ENCODE results near the gene USP5. TPM values are rescaled to one million over a fixed set of nuclear protein-coding genes. Genes with fewer than 3 reads are reported as not detected.

USP5 gene
- polyA plus RNA-seq, 2 of the 4 experiments (the other 2 are of a cell fraction) = 58.6 to 78.2 TPM

GRCh38 chr12:6834873-6835272 is 17.1 kb upstream of the USP5 start:
- peaks cover under 1% of the 10 kb centered on the region; the same call in 1 of the 3 replicates for H3K4me1 ChIP-seq
- WGBS (ENCODE audit: missing lambda C conversion rate) = 75% methylated on average over 5 of the region's 5 CpGs
- H3K4me2 ChIP-seq = no peak overlapping the region
- no peaks in the 10 kb centered on the region for H3K9me3 ChIP-seq
- ChIA-PET CTCF (interaction anchor here (1.0 to 29.8 kb wide), 22 partner anchors 7 to 232 kb away, joined by 3 to 306 read pairs (median 5); partner anchors contain the start of genes CD4, CDCA3, GNB3 and GPR162), POLR2A (interaction anchor here (0.6 to 0.7 kb wide), 2 partner anchors 131 to 177 kb away, joined by 4 read pairs; no protein-coding TSS in a partner anchor)
- no peak overlapping the region for H3K27ac ChIP-seq
- ATAC-seq (no peak), FAIRE-seq (no peak), DNase-seq (ENCODE audit: low read depth in 1 of 2, low spot score in 1 of 2) (no peak)
- no peak overlapping the region for H3K4me3 ChIP-seq
- TF ChIP-seq ZFP36 (IDR thresholded peaks at IDR 0.05; ENCODE audit: borderline replicate concordance, partially characterized antibody) (no peak), POLR2A (IDR thresholded peaks at IDR 0.05; ENCODE audit: low read length) (no peak), HEYL (CRISPR knock-in tag; IDR thresholded peaks at IDR 0.05) (no peak), NR3C1 (IDR thresholded peaks at IDR 0.05) (no peak), JUNB (IDR thresholded peaks at IDR 0.05) (no peak), MAZ (IDR thresholded peaks at IDR 0.05; ENCODE audit: borderline replicate concordance, low read depth, low read length) (no peak), USF2 (IDR thresholded peaks at IDR 0.05) (no peak), ZNF302 (CRISPR knock-in tag; IDR thresholded peaks at IDR 0.05) (no peak), NPAS2 (CRISPR knock-in tag; IDR thresholded peaks at IDR 0.05; ENCODE audit: borderline replicate concordance) (no peak), RFX5 (IDR thresholded peaks at IDR 0.05) (no peak), MAFK (IDR thresholded peaks at IDR 0.05; ENCODE audit: partially characterized antibody) (no peak), MAX (IDR thresholded peaks at IDR 0.05) (no peak), HDAC2 (IDR thresholded peaks at IDR 0.05) (no peak), REST (IDR thresholded peaks at IDR 0.05) (no peak), ZSCAN20 (CRISPR knock-in tag; IDR thresholded peaks at IDR 0.05) (no peak), POLR2AphosphoS2 (conservative IDR thresholded peaks at IDR 0.05; ENCODE audit: low read length) (no peak), RNF2 (IDR thresholded peaks at IDR 0.05; ENCODE audit: borderline replicate concordance, low read depth) (no peak)

GRCh38 chr12:6836851-6837250 is 15.1 kb upstream of the USP5 start:
- no peaks in the 10 kb centered on the region for H3K9me3 ChIP-seq
- ChIA-PET POLR2A (interaction anchor here (2.2 kb wide), 1 partner anchor 15 kb away, joined by 10 read pairs; the partner anchor contains the start of genes CDCA3 and USP5), CTCF (interaction anchor here (0.9 to 29.8 kb wide), 13 partner anchors 14 to 266 kb away, joined by 3 to 306 read pairs (median 4); partner anchors contain the start of genes CDCA3, GPR162, MLF2 and USP5)
- ATAC-seq (no peak), FAIRE-seq (no peak), DNase-seq (ENCODE audit: low read depth in 1 of 2, low spot score in 1 of 2) (no peak)
- no peaks in the 10 kb centered on the region for H3K4me1 ChIP-seq
- H3K4me2 ChIP-seq = no peak overlapping the region
- H3K4me3 ChIP-seq = no peak overlapping the region
- TF ChIP-seq GATA3 (IDR thresholded peaks at IDR 0.05; ENCODE audit: borderline replicate concordance) = no peak
- TF ChIP-seq ZFP36 (IDR thresholded peaks at IDR 0.05; ENCODE audit: borderline replicate concordance, partially characterized antibody) = no peak
- TF ChIP-seq SREBF2 (IDR thresholded peaks at IDR 0.05) = no peak
- no peak overlapping the region for H3K27ac ChIP-seq
- WGBS (ENCODE audit: missing lambda C conversion rate) = 78% methylated on average over 15 of the region's 16 CpGs

Data from A549 (cell line).